GM21717 (cell line): ENCODE data around the gene OSGEPL1.
"Not testable (repeated sequence)": the region's sequence is repeated elsewhere in the genome, so short reads cannot be mapped to it uniquely, and the experiment has no call there.

Source experiments
- ATAC-seq: cut with Tn5 transposase; IDR thresholded peaks from one replicate; pipeline ENCODE4 v1.9.1; 2021; ENCODE audit warnings: mild to moderate bottlenecking, moderate library complexity; ENCODE audit not compliant: unreplicated experiment

Gene OSGEPL1, protein sequence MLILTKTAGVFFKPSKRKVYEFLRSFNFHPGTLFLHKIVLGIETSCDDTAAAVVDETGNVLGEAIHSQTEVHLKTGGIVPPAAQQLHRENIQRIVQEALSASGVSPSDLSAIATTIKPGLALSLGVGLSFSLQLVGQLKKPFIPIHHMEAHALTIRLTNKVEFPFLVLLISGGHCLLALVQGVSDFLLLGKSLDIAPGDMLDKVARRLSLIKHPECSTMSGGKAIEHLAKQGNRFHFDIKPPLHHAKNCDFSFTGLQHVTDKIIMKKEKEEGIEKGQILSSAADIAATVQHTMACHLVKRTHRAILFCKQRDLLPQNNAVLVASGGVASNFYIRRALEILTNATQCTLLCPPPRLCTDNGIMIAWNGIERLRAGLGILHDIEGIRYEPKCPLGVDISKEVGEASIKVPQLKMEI

GRCh38 chr2:189762551-189763298, at the start of gene OSGEPL1:
Gene OSGEPL1 (minus strand): TSS chr2:189762792. CDS start chr2:189761640, 1,152 bp downstream.
- ATAC-seq = peak; percentile 98

DNA sequence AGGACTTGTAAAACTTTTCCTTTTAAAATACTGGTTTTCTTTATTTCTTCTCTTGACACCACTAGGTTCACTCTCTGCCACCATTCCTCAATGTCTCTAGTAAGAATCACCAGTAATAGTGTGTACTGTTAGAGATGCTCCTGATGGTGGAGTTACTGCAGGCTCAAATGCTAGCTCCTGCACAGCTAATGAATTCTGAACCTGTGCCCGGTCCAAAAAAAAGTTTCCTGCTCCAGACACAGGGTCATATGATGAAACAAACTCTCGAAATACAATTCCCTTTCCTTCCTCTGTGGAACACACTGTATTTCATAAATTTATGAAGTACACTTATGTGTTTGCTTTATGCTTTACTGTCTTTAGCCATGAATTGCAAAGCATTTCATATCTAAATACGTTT, 40.8 kb upstream of the OSGEPL1 start:
- ATAC-seq = no peak

DNA sequence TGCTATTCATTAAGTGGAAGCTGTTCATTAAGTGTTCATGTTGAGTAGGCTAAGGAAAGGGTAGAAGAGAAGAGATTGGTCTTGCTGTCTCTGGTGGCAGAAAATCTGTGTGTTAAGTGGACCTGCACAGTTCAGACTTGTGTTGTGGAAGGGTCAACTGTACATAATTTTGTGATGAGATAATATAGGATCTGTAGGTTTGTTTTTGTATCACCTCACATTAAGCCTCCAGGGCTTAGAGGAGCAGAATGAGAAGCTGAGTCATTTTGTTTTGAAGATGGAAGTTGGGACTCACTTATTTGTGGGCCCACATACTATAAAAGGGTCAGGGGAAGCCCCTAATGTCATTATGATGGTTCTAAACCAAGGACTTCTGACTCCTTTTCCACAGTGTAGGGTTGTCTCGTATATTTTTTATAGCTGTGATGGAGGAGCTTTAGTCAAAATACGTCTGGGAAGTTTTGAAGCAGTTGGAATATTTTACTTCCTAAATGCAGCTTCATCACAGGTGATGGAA, 39.9 kb upstream of the OSGEPL1 start:
- no peak for ATAC-seq

DNA sequence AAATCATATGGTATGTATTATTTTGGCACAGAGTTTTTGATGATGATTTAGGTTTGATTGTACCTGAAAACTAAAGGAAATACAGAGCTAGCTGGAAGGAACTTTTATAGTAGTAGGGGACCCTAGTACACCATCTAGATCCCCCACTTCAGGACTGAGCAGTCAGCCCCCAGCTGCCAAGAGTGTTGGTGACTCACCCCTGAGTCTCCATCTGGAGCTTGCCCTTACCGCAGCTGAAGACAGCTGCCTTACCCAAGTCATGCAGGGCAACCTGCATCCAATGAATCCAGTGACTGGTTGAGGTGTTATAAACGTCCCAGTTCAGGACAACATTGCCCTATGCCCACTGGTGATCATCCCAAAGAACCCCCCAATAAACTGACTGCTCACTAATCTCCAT, 36.9 kb upstream of the OSGEPL1 start:
- no peak for ATAC-seq

- ATAC-seq = no peak
These were observed 36.4 kb upstream of the OSGEPL1 start for GRCh38 chr2:189799030-189799331.

DNA sequence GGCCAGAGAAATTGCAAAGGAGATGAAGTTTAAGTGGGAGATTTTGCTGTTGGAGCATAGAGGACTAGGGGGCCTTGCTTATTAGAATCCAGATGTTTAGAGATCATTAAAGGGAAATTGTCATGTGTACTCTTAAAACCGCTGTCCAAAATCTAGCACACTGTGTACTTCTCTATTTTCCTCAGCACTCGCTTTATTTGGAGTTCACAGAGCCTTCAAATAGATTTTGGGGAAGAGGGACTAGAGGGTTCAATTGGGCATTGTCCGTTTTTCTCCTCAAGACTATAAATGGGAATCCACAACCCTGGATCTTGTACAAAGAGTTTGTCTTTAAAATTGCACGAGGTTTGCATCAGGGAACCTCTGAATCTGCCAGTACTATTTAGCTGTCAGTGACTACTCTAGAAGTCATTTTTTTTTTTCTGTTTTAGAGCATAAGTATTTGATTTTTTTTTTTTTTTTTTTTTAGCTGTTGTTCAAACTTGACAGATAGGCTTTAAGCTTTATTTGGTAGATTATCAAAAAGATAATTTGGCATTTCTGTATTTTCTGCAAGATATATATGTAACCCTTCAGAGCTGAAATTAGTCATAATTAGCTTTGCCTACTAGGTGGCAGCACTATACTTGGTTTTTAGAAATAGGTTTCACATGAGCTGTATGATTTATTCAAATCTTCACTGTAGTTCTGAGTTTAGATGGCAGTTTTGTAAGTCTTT, 35.9 kb upstream of the OSGEPL1 start:
- peak; percentile 81 for ATAC-seq

DNA sequence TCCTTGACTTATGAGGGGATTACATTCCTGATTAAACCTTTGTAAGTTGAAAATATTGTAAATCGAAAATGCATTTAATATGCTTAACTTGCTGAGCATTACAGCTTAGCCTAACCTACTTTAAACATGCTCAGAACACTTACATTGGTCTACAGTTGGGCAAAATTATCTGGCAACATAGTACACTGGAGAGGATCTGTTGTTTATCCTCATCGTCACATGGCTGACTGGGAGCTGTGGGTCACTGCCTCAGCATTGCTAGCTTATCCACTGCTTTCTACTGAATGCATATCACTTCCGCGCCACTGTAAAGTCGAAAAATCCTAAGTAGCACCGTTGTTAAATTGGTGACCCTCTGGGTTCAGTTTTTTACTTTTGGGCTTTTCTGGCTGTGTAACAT, 35.3 kb upstream of the OSGEPL1 start:
- ATAC-seq = no peak

GRCh38 chr2:189794310-189794709, 31.7 kb upstream of the OSGEPL1 start:
- ATAC-seq = no peak

GRCh38 chr2:189791338-189792042, 28.9 kb upstream of the OSGEPL1 start:
- ATAC-seq = no peak

DNA sequence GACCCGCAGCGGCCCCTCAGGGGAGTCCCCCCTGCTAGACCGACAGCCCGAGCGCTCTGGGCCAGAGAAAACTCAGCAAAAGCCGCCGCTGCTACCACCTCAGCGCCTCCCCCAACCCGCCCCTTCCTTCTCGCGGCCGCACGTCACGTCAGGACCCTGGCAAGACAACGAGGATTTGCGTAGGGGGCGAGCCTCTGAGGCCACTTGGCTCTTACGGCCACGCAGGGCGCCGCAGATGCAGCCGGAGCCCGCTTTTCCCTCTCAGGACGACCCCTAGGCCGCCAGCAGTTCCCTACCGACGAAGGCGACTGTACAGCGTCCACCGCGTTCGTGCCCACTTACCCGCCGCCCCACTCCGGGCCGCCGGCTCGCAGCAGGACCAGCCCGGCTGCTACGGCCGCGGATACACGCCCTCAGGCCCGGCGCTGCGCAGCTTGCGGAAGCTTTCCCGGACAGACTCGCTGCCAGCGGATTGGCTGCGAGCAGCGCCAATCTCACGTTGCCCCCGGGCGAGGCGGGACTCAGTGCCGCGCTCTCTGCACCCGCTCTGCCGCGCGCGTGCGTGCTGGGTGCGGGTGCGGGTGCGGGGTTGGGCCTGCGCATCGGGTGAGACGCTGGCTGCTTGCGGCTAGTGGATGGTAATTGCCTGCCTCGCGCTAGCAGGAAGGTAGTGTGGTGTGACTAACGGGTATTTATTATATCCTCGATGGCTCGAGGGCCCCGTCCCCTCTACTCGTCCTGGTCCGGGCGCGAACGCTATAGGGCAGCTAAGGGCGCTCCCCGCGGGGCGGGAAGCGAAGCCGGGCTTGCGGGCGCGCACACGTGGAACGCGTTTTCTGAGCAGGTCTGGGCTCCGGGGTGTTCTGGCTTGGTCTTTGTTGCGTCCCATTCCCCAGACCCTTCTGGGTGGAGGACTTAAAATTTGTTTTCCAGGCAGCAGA, 21.6 kb upstream of the OSGEPL1 start, which contains the start of the genes ORMDL1 and PMS1:
Gene ORMDL1, minus strand, starts transcription at position 413 of the 941 bp plus-strand sequence. CDS start 1,744 bp downstream, outside the sequence.
Gene PMS1, plus strand, starts transcription at position 524 of the 941 bp plus-strand sequence. CDS start 7,360 bp downstream, outside the sequence.
- peak; percentile 94 for ATAC-seq

GRCh38 chr2:189783451-189783926, 20.9 kb upstream of the OSGEPL1 start:
- ATAC-seq = peak; percentile 15

DNA sequence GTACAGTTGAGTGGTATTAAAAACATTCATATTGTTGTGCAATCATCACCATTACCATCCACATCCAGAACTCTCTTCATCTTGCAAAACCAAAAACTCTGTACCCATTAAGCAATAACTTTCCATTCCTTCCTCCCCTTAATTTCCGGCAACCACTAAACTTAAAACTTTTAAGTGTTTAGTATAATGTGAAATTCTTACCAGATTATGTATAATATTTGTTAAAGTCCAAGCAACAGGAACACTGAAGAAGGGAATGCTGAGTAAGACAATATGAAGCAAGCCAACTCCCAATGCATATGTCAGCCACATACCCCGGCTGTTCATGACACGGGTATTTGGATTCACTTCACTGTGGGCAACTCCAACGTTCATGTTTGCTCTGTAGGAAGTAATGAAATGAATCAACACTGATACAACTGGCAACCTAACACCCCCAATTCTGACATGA, 19.7 kb upstream of the OSGEPL1 start:
- ATAC-seq = no peak

DNA sequence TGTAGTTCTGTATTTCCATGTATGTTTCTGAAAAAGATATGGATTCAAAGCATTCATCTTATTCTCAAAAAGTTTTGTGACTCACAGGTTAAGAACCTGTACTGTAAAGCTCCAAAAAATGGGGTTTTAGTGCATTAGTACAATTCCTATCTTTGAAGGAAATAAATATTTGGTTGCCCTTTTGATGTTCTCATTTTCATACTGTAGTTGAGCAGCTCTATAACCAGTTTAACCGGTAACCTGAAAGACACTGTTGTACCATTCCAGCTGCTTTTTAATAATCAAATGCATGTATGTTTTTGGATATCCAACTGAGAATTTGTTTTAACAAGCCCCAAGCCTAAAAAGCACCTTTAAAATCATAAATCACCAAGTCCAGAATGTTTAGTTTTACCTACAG, 9.6 kb upstream of the OSGEPL1 start:
- no peak for ATAC-seq

GRCh38 chr2:189770590-189771322, 8.2 kb upstream of the OSGEPL1 start:
- no peak for ATAC-seq

DNA sequence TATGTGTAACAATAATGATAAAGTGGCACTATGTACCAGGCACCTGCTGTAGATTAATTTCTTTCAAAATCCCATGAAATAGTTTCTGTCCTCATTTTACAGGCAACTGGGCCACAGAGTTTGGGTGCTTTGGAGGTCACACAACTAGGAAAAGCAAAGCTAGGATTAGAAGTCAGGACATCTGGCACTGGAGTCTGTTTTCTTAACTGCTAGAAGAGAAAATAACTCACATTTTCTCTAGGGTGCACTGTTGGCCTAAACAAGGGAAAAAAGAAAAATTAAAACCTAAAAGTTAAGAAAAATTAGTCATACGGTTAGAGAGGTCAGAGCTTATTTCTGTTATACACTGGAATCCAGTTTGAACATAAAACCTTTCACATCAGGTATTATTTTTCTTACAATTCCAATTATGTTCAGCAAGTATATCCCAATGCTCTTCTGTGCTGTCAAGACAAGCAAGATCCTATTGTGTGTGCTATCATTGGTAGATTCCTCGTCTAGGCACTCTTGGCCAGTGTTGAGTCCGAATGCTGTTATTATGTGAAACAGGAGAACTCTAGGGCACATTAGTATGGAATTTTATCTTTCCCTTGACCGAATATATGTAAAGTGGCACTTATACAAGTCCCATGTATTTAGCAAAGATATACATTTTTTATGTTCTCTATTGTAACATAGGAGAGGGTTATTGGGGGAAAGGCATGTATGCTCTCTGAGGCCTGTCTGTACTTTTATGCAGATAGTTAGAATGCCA, 1.5 kb upstream of the OSGEPL1 start:
- ATAC-seq = no peak

DNA sequence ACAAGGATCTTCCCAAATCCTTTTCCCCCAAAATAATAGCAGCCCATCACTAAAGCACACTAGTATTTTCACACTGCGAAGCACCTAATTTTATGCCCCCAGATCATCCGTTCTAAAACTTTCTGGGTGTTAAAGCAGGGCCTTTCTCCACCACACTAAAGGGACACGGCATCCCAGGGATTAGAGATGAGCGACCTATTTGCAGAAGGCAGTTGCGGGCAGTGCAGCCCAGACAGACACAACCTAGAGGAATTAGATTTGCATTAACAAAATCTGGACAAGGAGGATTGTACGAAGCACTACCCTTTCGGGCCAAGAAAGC, 402 bp downstream of the OSGEPL1 start:
- ATAC-seq = no peak

GRCh38 chr2:189760154-189760553, 2.4 kb downstream of the OSGEPL1 start:
- not testable (repeated sequence) for ATAC-seq
